H1 (cell line): ENCODE data around the gene BLCAP. TPM values are rescaled to one million over a fixed set of nuclear protein-coding genes. Genes with fewer than 3 reads are reported as not detected.

Source experiments
- CHD7 ChIP-seq: fragments of 300-600 bp; sonication (generic); IDR thresholded peaks from 2 replicates; pipeline ENCODE4 v1.7.1; 2012; ENCODE audit warnings: low read length, moderate library complexity, mild to moderate bottlenecking, inconsistent platforms; ENCODE audit not compliant: insufficient replicate concordance
- ZNF274 ChIP-seq: IDR thresholded peaks from 2 replicates; pipeline ENCODE4 v1.7.0; 2012; ENCODE audit warnings: low read length, borderline replicate concordance; ENCODE audit errors: extremely low read depth
- polyA plus RNA-seq, 7 experiments: library from polyadenylated mRNA; depleted of rRNA in 3 of 7; stranded (reverse) in 5 of 7; unstranded in 2 of 7; fragments of >200 nt in 5 of 7; fragments of 200-250 nt in 2 of 7; gene quantifications; 1 replicate in 5 of 7; 2 replicates in 1 of 7; 4 replicates in 1 of 7; pipeline versions ENCODE4 v1.2.1 to v1.2.3, GENCODE V29; 2011 to 2013; ENCODE audit warnings: missing spikeins in 2 of 7, mixed read lengths in 2 of 7
- total RNA-seq: library from RNA; stranded (reverse); fragmentation: NEBNext Ultra II Directional; extraction: Animal tissue kit (Norgen Biotek cat#: 25700); gene quantifications from 2 replicates; pipeline ENCODE4 v1.2.1, GENCODE V29; 2021

The BLCAP gene
- total and polyA plus RNA-seq, 2 of the 8 experiments (the other 6 are each of a cell fraction or from before 2014, with no cell fraction given) = 60.3 to 72.2 TPM

GRCh38 chr20:37480919-37481318, 46.8 kb downstream of the BLCAP start (continued):
- TF ChIP-seq CHD7 (no peak), ZNF274 (no peak)
